WERI-Rb-1 (cell line): Measurements from ENCODE around the gene NR2C2.

Experiments
- DNase-seq: peaks from one replicate; pipeline ENCODE4 v3.0.0-alpha.2; 2020
- H3K27ac ChIP-seq: fragments of 250-450 bp; sonication (Bioruptor Pico); 2 replicates; pipeline ENCODE4 v1.5.1; 2020; ENCODE audit warnings: mild to moderate bottlenecking, moderate library complexity
- H3K27me3 ChIP-seq: fragments of 250-450 bp; sonication (Bioruptor Pico); 2 replicates; pipeline ENCODE4 v1.5.1; 2021; ENCODE audit warnings: mild to moderate bottlenecking, low read depth, moderate library complexity; ENCODE audit not compliant: insufficient read depth, severe bottlenecking
- H3K36me3 ChIP-seq: fragments of 250-450 bp; sonication (Bioruptor Pico); 2 replicates; pipeline ENCODE4 v1.5.1; 2020; ENCODE audit warnings: mild to moderate bottlenecking, moderate library complexity
- H3K4me3 ChIP-seq: 2 replicates; pipeline ENCODE4 v1.5.1; 2011; ENCODE audit warnings: low read depth, mild to moderate bottlenecking, control low read depth, low read length
- H3K9me3 ChIP-seq: fragments of 250-450 bp; sonication (Bioruptor Pico); 2 replicates; pipeline ENCODE4 v1.5.1; 2021; ENCODE audit warnings: mild to moderate bottlenecking, moderate library complexity; ENCODE audit not compliant: severe bottlenecking
- TF ChIP-seq, protein P1 (sequence below): IDR thresholded peaks from 2 replicates; pipeline ENCODE4 v1.5.1; 2011; ENCODE audit warnings: low read depth, mild to moderate bottlenecking, control low read depth, inconsistent platforms, low read length

NR2C2 gene

DNA sequence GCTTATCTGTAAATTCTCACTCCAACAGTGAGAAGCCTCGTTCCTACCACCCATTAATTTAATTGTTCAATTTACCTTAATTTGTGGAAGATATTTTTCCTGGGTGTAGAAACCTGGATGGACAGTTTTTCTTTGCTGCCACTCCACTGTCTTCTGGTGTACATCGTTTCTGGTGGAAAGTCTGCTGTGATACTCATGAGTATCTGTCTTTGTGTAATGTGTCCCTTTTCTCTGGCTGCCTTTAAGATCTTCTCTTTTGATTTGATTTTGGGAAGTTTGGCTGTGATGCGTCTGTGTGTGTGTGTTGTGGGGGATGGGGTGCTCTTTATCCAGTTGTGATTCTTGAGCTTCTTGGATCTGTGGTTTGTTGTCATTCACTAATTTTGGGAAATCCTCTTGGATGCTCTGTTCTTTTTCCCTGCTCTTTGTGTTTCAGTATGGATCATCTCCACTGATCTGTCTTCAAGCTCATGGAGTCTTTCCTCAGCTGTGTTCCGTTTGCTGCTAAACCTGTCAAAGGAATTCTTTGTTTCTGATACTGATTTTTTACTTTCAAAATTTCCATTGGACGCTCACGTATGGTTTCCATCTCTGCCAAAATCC lies 42.2 kb upstream of the NR2C2 start:
- no peak overlapping the region for H3K27ac ChIP-seq
- H3K4me3 ChIP-seq = no peak overlapping the region
- no peaks in the 10 kb centered on the region for H3K36me3 ChIP-seq
- H3K27me3 ChIP-seq = peaks cover 49% of the 10 kb centered on the region
- DNase-seq = no peak
- peaks cover 11% of the 10 kb centered on the region for H3K9me3 ChIP-seq
- TF ChIP-seq, protein P1, sequence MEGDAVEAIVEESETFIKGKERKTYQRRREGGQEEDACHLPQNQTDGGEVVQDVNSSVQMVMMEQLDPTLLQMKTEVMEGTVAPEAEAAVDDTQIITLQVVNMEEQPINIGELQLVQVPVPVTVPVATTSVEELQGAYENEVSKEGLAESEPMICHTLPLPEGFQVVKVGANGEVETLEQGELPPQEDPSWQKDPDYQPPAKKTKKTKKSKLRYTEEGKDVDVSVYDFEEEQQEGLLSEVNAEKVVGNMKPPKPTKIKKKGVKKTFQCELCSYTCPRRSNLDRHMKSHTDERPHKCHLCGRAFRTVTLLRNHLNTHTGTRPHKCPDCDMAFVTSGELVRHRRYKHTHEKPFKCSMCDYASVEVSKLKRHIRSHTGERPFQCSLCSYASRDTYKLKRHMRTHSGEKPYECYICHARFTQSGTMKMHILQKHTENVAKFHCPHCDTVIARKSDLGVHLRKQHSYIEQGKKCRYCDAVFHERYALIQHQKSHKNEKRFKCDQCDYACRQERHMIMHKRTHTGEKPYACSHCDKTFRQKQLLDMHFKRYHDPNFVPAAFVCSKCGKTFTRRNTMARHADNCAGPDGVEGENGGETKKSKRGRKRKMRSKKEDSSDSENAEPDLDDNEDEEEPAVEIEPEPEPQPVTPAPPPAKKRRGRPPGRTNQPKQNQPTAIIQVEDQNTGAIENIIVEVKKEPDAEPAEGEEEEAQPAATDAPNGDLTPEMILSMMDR = no peak

DNA sequence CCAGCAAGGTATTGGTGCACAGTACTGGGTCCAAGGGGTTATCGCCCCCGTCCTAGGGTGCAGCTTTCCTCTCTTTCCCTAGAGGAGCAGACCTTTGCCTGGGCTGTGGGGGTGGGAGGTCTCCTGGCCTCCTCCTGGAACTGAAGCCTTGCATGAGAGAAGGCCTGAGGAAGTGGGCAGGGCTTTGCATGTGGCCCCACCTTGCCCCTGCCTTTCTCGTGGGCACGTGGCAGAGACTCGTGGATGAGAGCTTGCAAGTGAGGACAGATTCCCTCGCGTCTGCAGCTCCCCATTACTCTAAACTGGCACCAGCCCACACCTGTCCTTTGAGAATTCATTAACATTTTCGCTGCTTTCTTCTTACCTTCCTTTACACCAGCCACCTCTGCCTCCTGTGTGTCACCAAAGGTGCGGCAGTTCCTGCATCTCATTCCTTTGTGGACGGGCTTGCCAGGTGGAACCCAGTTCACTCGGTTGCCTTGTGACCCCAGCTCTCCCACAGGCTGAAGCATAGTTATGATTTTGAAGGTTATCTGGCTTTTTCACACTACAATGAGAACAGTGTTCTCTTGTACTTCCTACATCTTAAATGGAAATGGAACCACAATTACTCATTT lies 40.9 kb upstream of the NR2C2 start:
- TF ChIP-seq, protein P1 = no peak
- H3K27ac ChIP-seq = no peak overlapping the region
- H3K4me3 ChIP-seq = no peak overlapping the region
- peaks cover 40% of the 10 kb centered on the region for H3K27me3 ChIP-seq
- H3K36me3 ChIP-seq = no peaks in the 10 kb centered on the region
- DNase-seq = no peak
- H3K9me3 ChIP-seq = peaks cover 11% of the 10 kb centered on the region

DNA sequence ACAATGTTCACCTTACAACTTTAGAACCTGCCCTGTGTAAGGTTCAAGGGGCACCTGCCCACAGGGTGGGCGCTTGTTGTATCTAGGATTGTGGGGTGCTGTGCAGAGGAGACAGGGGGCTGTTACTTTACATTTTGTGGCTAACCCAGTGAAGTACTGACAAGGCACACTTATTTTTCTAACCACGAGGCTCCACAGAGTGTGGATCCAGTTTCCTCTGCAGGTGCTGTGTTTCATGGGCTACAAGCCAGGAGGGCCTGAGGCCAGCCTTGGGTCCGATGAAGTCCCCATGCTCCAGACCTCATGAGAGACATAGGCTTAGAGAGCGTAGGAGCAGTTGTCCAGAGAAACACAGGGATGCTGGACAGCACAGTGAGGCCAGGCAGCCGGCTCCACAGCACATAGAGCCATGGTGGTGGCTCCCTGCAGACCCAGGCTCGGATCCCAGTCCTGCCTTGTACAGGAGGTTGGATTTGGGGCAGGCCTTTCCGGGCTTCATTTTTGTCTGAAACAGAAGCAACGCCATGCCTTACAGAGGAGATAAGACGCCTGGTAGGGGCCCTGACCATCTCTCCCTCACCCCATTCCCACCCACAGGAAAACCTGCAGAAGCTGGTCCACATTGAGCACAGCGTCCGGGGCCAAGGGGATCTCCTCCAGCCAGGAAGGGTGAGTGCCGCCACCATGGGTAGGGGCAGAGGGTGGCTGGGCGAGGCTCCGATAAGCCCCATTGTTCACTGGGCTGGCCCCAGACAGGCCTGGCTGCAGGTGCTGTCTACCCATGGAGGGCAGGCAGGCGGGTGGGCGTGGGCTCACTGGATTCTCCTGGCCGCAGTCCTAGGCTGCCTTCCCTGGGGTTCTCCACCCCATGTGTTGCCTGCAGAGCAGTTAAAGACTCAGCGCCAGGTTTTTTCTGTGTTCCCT lies 40.1 kb upstream of the NR2C2 start:
- Histone ChIP-seq H3K4me3 (no peak overlapping the region), H3K27ac (no peak overlapping the region), H3K36me3 (no peaks in the 10 kb centered on the region), H3K27me3 (peaks cover 36% of the 10 kb centered on the region), H3K9me3 (peaks cover 11% of the 10 kb centered on the region)
- TF ChIP-seq, protein P1 = no peak
- no peak for DNase-seq

DNA sequence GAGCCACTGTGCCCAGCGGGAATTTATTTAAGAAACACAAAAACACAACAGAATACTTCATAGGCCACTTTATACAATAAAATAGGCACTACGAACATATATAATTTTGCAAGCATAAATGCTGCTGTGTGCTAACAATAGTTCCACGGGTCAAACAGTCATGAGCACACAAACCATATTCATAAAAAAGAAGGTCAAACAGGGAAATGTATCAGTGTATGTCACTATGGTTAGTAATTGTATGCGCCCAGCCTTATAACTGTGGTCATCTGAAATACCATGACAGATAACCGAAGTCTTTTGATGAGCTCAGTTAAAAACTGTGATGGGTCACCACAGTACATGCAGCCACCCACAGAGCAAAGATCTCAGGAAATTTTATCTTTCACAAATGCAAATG lies 38.1 kb upstream of the NR2C2 start:
- no peak overlapping the region for H3K4me3 ChIP-seq
- no peak overlapping the region for H3K27ac ChIP-seq
- TF ChIP-seq, protein P1 = no peak
- no peaks in the 10 kb centered on the region for H3K36me3 ChIP-seq
- peaks cover 45% of the 10 kb centered on the region for H3K27me3 ChIP-seq
- no peak for DNase-seq
- peaks cover 11% of the 10 kb centered on the region for H3K9me3 ChIP-seq

DNA sequence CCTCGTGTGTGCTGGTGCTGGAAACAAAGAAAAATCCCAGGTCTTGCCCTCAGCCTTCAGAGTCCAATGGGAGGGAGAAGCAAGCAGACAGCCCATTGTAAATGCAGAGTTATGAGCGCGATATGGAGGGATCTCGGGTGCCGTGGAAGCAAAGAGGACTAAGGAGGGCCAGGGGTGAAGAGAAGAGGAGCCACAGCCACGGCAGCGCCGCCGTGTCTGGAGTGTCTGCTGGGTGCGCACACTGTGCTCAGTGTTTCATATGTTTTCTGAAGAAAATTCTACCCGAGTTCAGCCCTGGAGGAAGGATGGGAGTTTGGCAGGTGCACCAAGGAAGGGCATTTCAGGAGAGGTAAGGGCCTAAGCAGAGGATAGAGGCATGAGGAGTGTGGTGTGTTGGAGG lies 35.7 kb upstream of the NR2C2 start:
- H3K27me3 ChIP-seq = peaks cover 37% of the 10 kb centered on the region
- DNase-seq = no peak
- no peak overlapping the region for H3K4me3 ChIP-seq
- H3K27ac ChIP-seq = no peak overlapping the region
- no peaks in the 10 kb centered on the region for H3K36me3 ChIP-seq
- TF ChIP-seq, protein P1 = no peak
- no peaks in the 10 kb centered on the region for H3K9me3 ChIP-seq
